Colonic mucosa (tissue), 4 donors: ENCODE data around the gene HEXB. TPM values are rescaled to one million over a fixed set of nuclear protein-coding genes. Genes with fewer than 3 reads are reported as not detected.

Experiments used
- DNase-seq: peaks from one replicate; pipeline ENCODE4 v3.0.0-alpha.2; 2020
- H3K27ac ChIP-seq: fragments of 200-600 bp; one replicate; pipeline ENCODE4 v1.8.0; 2021
- H3K27me3 ChIP-seq: fragments of 200-600 bp; one replicate; pipeline ENCODE4 v1.8.0; 2021
- H3K36me3 ChIP-seq: fragments of 200-600 bp; one replicate; pipeline ENCODE4 v1.8.0; 2021
- H3K4me1 ChIP-seq: fragments of 200-600 bp; one replicate; pipeline ENCODE4 v1.8.0; 2021; ENCODE audit warnings: mild to moderate bottlenecking
- H3K4me3 ChIP-seq: fragments of 200-600 bp; one replicate; pipeline ENCODE4 v1.8.0; 2021
- H3K9ac ChIP-seq, 2 donors: one replicate each; pipeline ENCODE4 v1.7.0; 2013; ENCODE audit warnings: control low read depth in 2 of 2, low read depth in 2 of 2, low read length in 2 of 2
- H3K9me3 ChIP-seq: fragments of 200-600 bp; one replicate; pipeline ENCODE4 v1.8.0; 2021
- intact Hi-C: fragments of 100-400 bp; cut with DNase I; formaldehyde crosslinking; loops from one replicate; pipeline ENCODE4 v1.14.1; 2022
- total RNA-seq, 2 donors: library from RNA; stranded (reverse); fragmentation: NEBNext Ultra II Directional in 1 of 2; extraction: Animal tissue kit (Norgen Biotek cat#: 25700) in 1 of 2; gene quantifications; one replicate each; pipeline ENCODE4 v1.2.1, GENCODE V29; 2021
- TF ChIP-seq, protein P1 (sequence below): fragments of 200-600 bp; IDR thresholded peaks from one replicate; pipeline ENCODE4 v1.8.0; 2022; ENCODE audit warnings: antibody characterized with exemption, mild to moderate bottlenecking
- donor health status: healthy.
- donor health status: DM: no; HTN: no; CAD: no.
- donor health status: DM: no; HTN: no; CAD: no.

The HEXB gene
- total RNA-seq, 2 donors from 2014 or later = 173 to 197 TPM

DNA sequence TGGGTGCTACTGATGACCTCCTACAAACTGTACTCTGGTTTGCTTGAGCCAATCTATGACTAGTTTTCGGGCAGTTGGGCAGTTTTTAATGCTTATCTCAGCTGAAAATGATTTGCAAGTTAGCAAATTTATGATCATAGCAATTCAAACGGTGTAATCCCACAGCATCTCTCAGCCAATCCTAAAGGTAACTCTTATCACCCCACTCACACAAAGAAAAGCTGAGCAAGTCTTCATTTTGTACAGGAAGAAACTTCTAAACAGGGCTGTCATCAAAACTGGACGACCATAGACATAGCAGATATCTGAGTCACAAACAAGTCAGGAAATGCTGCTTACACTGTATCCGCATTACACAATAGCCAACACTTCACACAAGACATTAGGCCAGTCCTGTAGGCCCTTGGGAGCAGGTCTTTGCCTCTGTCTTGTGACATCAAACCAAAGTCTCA, 41.9 kb upstream of the HEXB start:
- Histone ChIP-seq H3K27ac (no peak overlapping the region), H3K36me3 (no peaks in the 10 kb centered on the region), H3K4me3 (no peak overlapping the region), H3K9me3 (no peaks in the 10 kb centered on the region), H3K9ac (no peak overlapping the region), H3K27me3 (no peaks in the 10 kb centered on the region), H3K4me1 (peaks cover 9% of the 10 kb centered on the region)
- intact Hi-C loops = loop anchor here (5.0 to 10.0 kb wide), 2 partner anchors 606 to 658 kb away; no protein-coding TSS in a partner anchor
- TF ChIP-seq, protein P1, sequence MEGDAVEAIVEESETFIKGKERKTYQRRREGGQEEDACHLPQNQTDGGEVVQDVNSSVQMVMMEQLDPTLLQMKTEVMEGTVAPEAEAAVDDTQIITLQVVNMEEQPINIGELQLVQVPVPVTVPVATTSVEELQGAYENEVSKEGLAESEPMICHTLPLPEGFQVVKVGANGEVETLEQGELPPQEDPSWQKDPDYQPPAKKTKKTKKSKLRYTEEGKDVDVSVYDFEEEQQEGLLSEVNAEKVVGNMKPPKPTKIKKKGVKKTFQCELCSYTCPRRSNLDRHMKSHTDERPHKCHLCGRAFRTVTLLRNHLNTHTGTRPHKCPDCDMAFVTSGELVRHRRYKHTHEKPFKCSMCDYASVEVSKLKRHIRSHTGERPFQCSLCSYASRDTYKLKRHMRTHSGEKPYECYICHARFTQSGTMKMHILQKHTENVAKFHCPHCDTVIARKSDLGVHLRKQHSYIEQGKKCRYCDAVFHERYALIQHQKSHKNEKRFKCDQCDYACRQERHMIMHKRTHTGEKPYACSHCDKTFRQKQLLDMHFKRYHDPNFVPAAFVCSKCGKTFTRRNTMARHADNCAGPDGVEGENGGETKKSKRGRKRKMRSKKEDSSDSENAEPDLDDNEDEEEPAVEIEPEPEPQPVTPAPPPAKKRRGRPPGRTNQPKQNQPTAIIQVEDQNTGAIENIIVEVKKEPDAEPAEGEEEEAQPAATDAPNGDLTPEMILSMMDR = no peak
- DNase-seq = no peak

DNA sequence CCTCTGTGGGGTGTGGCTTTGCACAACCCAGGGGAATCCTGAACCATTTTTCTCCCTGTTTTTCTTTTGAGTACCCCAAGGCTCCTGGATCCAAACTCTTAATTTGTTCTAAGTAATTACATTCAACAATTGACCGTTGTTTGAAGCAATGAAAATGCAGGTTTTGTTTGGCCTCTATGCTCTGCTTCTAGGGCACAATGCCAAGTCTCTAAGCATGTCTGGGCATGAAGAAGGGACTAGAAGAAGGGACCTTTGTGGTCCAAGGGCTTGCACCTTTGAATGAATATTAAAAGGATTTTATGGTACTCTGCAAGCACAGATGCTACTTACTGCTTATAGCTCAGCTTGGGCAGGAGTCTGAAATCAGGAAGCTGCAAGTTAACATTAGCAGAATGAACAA, 37.9 kb upstream of the HEXB start:
- no peak for DNase-seq
- no peaks in the 10 kb centered on the region for H3K9me3 ChIP-seq
- H3K27me3 ChIP-seq = no peaks in the 10 kb centered on the region
- no peaks in the 10 kb centered on the region for H3K36me3 ChIP-seq
- peaks cover 6% of the 10 kb centered on the region for H3K4me1 ChIP-seq
- H3K27ac ChIP-seq = no peak overlapping the region
- TF ChIP-seq, protein P1 = no peak
- H3K9ac ChIP-seq = no peak overlapping the region
- H3K4me3 ChIP-seq = no peak overlapping the region
- intact Hi-C loops = loop anchor here (5.0 to 10.0 kb wide), 2 partner anchors 590 to 662 kb away; no protein-coding TSS in a partner anchor

DNA sequence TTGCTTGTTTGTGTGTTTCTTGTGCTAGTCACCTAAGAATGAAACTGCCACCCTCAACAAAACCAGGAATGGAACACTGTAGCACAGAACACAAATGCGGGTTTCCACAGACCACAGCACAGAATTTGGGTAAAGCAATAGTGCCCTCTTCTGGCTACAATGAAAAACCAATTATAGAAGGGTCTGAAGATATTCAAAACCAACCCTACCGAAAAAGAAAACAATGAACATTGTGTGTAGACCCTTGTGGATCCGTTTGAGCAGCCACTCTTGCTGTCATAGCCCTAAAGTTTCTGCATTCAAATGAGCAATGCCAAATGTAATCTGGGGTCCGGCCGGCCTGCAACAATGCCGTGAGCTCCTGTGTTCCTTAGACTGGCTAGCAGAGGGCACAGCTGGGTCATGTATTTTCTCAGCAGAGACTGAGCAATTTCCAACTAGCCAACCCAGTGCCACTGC, 36.2 kb upstream of the HEXB start:
- no peak for DNase-seq
- no peak overlapping the region for H3K4me3 ChIP-seq
- intact Hi-C loops = loop anchor here (2.0 to 10.0 kb wide), 3 partner anchors 592 to 746 kb away; no protein-coding TSS in a partner anchor
- H3K4me1 ChIP-seq = no peaks in the 10 kb centered on the region
- H3K36me3 ChIP-seq = no peaks in the 10 kb centered on the region
- H3K27ac ChIP-seq = no peak overlapping the region
- TF ChIP-seq, protein P1 = peak; percentile 60
- no peak overlapping the region for H3K9ac ChIP-seq
- H3K27me3 ChIP-seq = no peaks in the 10 kb centered on the region
- H3K9me3 ChIP-seq = no peaks in the 10 kb centered on the region

DNA sequence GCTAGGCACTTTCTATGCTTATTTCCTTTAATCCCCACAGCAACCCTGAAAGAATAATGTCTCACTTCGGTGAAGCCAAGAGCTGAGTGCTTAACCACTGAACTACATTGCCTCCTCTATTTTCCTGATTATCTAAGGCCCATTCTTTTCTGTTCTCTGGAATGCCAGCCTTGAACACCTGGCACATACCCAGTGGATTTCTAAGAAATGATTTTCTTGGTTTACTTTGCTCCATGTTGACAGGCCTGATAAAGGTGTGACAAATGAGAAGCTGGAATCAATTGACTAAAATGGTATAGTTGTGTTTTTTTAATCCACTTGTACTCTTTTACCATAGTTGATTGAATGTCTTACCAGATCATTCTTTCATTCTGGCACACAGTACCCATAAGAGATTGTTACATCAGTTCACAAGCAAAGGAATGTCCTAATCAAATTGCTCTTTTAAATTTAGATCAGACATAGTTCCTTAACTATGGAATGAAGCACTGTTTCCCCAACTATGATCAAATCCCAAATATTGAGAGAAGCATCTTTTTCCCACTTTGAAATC, 35.5 kb upstream of the HEXB start:
- intact Hi-C loops = loop anchor here (2.0 to 10.0 kb wide), 3 partner anchors 592 to 747 kb away; no protein-coding TSS in a partner anchor
- H3K9me3 ChIP-seq = no peaks in the 10 kb centered on the region
- H3K36me3 ChIP-seq = no peaks in the 10 kb centered on the region
- no peak overlapping the region for H3K4me3 ChIP-seq
- no peak for DNase-seq
- no peaks in the 10 kb centered on the region for H3K27me3 ChIP-seq
- TF ChIP-seq, protein P1 = no peak
- H3K9ac ChIP-seq = no peak overlapping the region
- H3K4me1 ChIP-seq = no peaks in the 10 kb centered on the region
- no peak overlapping the region for H3K27ac ChIP-seq

DNA sequence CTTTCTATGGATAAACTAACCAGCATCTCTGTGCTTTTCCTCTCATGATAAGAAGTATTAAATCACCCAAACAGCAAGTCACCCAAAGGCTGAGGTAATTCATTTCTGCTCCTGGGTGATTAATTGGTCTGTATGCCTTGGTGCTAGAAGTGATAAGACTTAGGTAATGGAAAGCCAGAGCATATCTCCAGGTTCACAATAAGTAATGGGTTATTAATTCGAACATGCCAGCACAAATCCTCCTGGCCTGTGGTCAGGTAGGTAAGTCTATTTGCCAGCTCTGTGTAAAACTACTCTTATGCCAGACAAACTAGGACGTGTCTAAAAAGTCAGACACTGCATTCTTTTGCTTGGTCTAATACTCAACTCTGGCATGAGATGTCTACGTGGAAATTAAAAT, 33.3 kb upstream of the HEXB start:
- Histone ChIP-seq H3K27ac (no peak overlapping the region), H3K36me3 (no peaks in the 10 kb centered on the region), H3K9ac (no peak overlapping the region), H3K4me3 (no peak overlapping the region), H3K4me1 (no peaks in the 10 kb centered on the region), H3K27me3 (no peaks in the 10 kb centered on the region), H3K9me3 (no peaks in the 10 kb centered on the region)
- intact Hi-C loops = no loop called here
- DNase-seq = no peak
- TF ChIP-seq, protein P1 = no peak
